Cardiac fibroblast (primary cell): Measurements from ENCODE around the gene NAA16.

Source experiments
- DNase-seq, 2 donors: peaks; one replicate each; pipeline versions ENCODE4 v3.0.0 to v3.0.0-alpha.2; 2010; ENCODE audit warnings: low read depth in 2 of 2
- H3K4me3 ChIP-seq, 2 donors: replicated peaks in 1 of 2; 1 replicate in 1 of 2; 2 replicates in 1 of 2; pipeline ENCODE4 v1.5.1; 2011; ENCODE audit warnings: low read depth in 2 of 2, low read length in 2 of 2, mild to moderate bottlenecking in 2 of 2, moderate library complexity in 1 of 2
- CTCF ChIP-seq: IDR thresholded peaks from one replicate; pipeline ENCODE4 v1.5.1; 2011; ENCODE audit warnings: low read depth, mild to moderate bottlenecking, low read length, inconsistent platforms

Gene NAA16

GRCh38 chr13:41403983-41404382 is 92.9 kb downstream of the NAA16 start:
- no peak for DNase-seq
- no peak overlapping the region for H3K4me3 ChIP-seq
- no peak for TF ChIP-seq CTCF

- no peak for TF ChIP-seq CTCF
- no peak overlapping the region for H3K4me3 ChIP-seq
- DNase-seq: no peak
These were observed 94.3 kb downstream of the NAA16 start for GRCh38 chr13:41405367-41405766.

- peak in 1 of 2 donors; percentile 35 for DNase-seq
- no peak overlapping the region for H3K4me3 ChIP-seq
- TF ChIP-seq CTCF: no peak
These were observed 96.3 kb downstream of the NAA16 start for GRCh38 chr13:41407380-41407779.

- no peak for DNase-seq
- TF ChIP-seq CTCF: no peak
- H3K4me3 ChIP-seq: no peak overlapping the region
These were observed 97.1 kb downstream of the NAA16 start for GRCh38 chr13:41408121-41408520.

DNA sequence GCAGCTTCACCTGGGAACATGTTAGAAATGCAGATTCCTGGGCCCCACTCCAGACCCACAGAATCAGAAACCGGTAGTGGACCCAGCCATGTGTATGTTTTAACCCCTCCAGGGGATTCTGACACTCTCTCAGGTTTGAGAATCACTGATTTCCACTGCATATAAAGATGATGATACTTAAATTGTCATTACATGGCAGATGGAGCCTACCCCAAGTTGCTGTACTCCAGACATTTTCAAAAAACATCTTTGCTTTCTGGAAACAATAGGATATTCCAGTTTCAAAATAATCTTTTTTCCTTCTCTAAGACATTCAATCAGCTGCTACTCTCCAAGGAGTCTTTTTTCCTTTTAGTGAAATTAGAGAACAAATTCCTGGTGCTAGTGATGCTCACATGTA is 97.7 kb downstream of the NAA16 start:
- H3K4me3 ChIP-seq: no peak overlapping the region
- no peak for DNase-seq
- TF ChIP-seq CTCF: no peak

DNA sequence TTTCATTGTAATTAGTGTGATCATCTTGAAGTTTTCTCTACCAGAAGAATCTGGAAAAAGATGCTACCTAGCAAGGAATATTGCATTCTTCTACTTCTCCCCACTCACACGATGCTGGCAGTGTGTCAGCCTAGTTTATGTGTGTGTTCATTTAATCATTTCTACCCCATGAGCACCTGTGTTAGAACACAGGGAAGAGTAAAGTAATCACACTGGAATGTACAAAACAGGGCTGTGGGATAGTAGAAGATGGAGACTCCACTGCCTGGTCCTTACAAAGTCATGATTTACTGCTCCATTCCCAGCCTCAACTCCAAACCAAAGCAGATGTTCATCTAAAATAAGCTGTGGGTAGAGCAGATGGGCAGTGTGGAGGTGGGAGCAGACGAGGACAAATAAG is 98.5 kb downstream of the NAA16 start:
- no peak for TF ChIP-seq CTCF
- no peak for DNase-seq
- H3K4me3 ChIP-seq: no peak overlapping the region

GRCh38 chr13:41411060-41411459 is 100.0 kb downstream of the NAA16 start:
- DNase-seq: no peak
- H3K4me3 ChIP-seq: no peak overlapping the region
- no peak for TF ChIP-seq CTCF
